Right lobe of liver (tissue), 4 donors: ENCODE results near the gene SLC38A10.

ENCODE experiments used
- CTCF ChIP-seq, 4 donors: fragments of 200-600 bp in 3 of 4; fragments of 450-650 bp in 1 of 4; IDR thresholded peaks; one replicate each; pipeline versions ENCODE4 v1.5.1 to v1.8.0; 2016 to 2022; ENCODE audit warnings: antibody characterized with exemption in 4 of 4, mild to moderate bottlenecking in 2 of 4
- POLR2A ChIP-seq: fragments of 450-650 bp; IDR thresholded peaks from one replicate; pipeline ENCODE4 v1.6.1; 2017; ENCODE audit warnings: antibody characterized with exemption, mild to moderate bottlenecking
- donor health status: DM: no; HTN: no; CAD: no.
- donor health status: DM: no; HTN: no; CAD: no.
- donor health status: DM: no; HTN: yes; CAD: no.

GRCh38 chr17:81339191-81339533 is 44.1 kb upstream of the SLC38A10 start:
- TF ChIP-seq POLR2A: no peak
- no peak for TF ChIP-seq CTCF (IDR thresholded peaks at IDR 0.05)
